ENCODE data around the gene MCTP2. TPM values are rescaled to one million over a fixed set of nuclear protein-coding genes. Genes with fewer than 3 reads are reported as not detected.

MCTP2 gene
- total and polyA plus RNA-seq, 2 of the 13 experiments (the other 11 are each of a cell fraction or from before 2014, with no cell fraction given) = 5.1 to 8.6 TPM

- H3K27me3 ChIP-seq (ENCODE audit: control insufficient read depth in 1 of 2, insufficient read depth in 2 of 2, low read length in 2 of 2) = no peaks in the 10 kb centered on the region
- H3K36me3 ChIP-seq (replicated peaks in 1 of 2; ENCODE audit: control insufficient read depth in 1 of 2, insufficient read depth in 2 of 2, low read length in 2 of 2) = no peaks in the 10 kb centered on the region
- no peak overlapping the region for H3K4me2 ChIP-seq (ENCODE audit: low read depth, low read length)
- H3K79me2 ChIP-seq (ENCODE audit: insufficient read depth, low read length) = no peaks in the 10 kb centered on the region
- DNase-seq (ENCODE audit: low spot score) (no peak), FAIRE-seq (no peak), ATAC-seq (no peak)
- no peaks in the 10 kb centered on the region for H4K20me1 ChIP-seq (ENCODE audit: insufficient read depth, low read length)
- H3K9ac ChIP-seq (ENCODE audit: insufficient read depth, low read depth, low read length) = no peak overlapping the region
- no peaks in the 10 kb centered on the region for H3K4me1 ChIP-seq (ENCODE audit: insufficient read depth, low read length)
- in situ Hi-C loops (cut with HindIII; ENCODE audit: extremely low pct_ligation_motif_present, low pct_unique_long_range_greater_than_20kb) = no loop called here
- H2AFZ ChIP-seq (ENCODE audit: low read length) = no peak overlapping the region
- intact Hi-C loops (cut with micrococcal nuclease; ENCODE audit: unreplicated experiment) = no loop called here
- no TSS peak for BruUV-seq (replicated peaks)
- no peak overlapping the region for H3K27ac ChIP-seq (ENCODE audit: extremely low read length, insufficient read depth, low read length)
- CTCF ChIA-PET (ENCODE audit: low intra/inter-chr PET ratio, low total read pairs) = no interaction called here
- no peak overlapping the region for H3K4me3 ChIP-seq (replicated peaks in 1 of 3; ENCODE audit: insufficient read depth in 1 of 3, low read depth in 2 of 3, low read length in 3 of 3)
- TF ChIP-seq ZNF30 (CRISPR knock-in tag; IDR thresholded peaks at IDR 0.05) (no peak), THAP11 (CRISPR knock-in tag; IDR thresholded peaks at IDR 0.05) (no peak), HNRNPH1 (optimal IDR thresholded peaks at IDR 0.05; ENCODE audit: low read depth, low read length) (no peak), MIER3 (CRISPR knock-in tag; IDR thresholded peaks at IDR 0.05; ENCODE audit: borderline replicate concordance) (no peak), ZSCAN5A (CRISPR knock-in tag; IDR thresholded peaks at IDR 0.05; ENCODE audit: borderline replicate concordance) (no peak), DNMT3B (CRISPR knock-in tag; conservative IDR thresholded peaks at IDR 0.05) (no peak), SMAD3 (CRISPR knock-in tag; IDR thresholded peaks at IDR 0.05) (no peak), ZNF180 (CRISPR knock-in tag; IDR thresholded peaks at IDR 0.05; ENCODE audit: borderline replicate concordance, low read depth) (no peak), ZFYVE20 (CRISPR knock-in tag; IDR thresholded peaks at IDR 0.05; ENCODE audit: borderline replicate concordance, low read depth) (no peak), HOMEZ (CRISPR knock-in tag; IDR thresholded peaks at IDR 0.05; ENCODE audit: low read depth) (no peak), ZNF468 (CRISPR knock-in tag; IDR thresholded peaks at IDR 0.05) (no peak), KDM3A (CRISPR knock-in tag; IDR thresholded peaks at IDR 0.05; ENCODE audit: low read depth) (no peak), CBX1 (IDR thresholded peaks at IDR 0.05; ENCODE audit: low read depth) (no peak), ERF (CRISPR knock-in tag; IDR thresholded peaks at IDR 0.05) (no peak)
- peaks cover 5% of the 10 kb centered on the region; the same call in 1 of the 2 replicates for H3K9me3 ChIP-seq (ENCODE audit: low read length)
- POLR2A ChIA-PET = no interaction called here
- 63% methylated on average over 5 of the region's 7 CpGs for WGBS (ENCODE audit: low lambda C conversion rate)
Observed at GRCh38 chr15:94282269-94283250, 51.2 kb downstream of the MCTP2 start.

Measured in HepG2 (cell line).